Dedifferentiated amniotic fluid mesenchymal stem cell (primary cell): ENCODE results near the gene PITX2.
"Not testable (repeated sequence)": the region's sequence is repeated elsewhere in the genome, so short reads cannot be mapped to it uniquely, and the experiment has no call there.

Experiments used
- DNase-seq: peaks from one replicate; pipeline ENCODE4 v3.0.0-alpha.2; 2016; ENCODE audit errors: extremely low spot score

Gene PITX2

GRCh38 chr4:110611968-110612447, 10.9 kb downstream of the PITX2 start:
- no peak for DNase-seq

- DNase-seq: no peak
Measured at GRCh38 chr4:110610940-110611831, 11.7 kb downstream of the PITX2 start.

- no peak for DNase-seq
Measured at GRCh38 chr4:110610620-110610939, 12.3 kb downstream of the PITX2 start.

DNA sequence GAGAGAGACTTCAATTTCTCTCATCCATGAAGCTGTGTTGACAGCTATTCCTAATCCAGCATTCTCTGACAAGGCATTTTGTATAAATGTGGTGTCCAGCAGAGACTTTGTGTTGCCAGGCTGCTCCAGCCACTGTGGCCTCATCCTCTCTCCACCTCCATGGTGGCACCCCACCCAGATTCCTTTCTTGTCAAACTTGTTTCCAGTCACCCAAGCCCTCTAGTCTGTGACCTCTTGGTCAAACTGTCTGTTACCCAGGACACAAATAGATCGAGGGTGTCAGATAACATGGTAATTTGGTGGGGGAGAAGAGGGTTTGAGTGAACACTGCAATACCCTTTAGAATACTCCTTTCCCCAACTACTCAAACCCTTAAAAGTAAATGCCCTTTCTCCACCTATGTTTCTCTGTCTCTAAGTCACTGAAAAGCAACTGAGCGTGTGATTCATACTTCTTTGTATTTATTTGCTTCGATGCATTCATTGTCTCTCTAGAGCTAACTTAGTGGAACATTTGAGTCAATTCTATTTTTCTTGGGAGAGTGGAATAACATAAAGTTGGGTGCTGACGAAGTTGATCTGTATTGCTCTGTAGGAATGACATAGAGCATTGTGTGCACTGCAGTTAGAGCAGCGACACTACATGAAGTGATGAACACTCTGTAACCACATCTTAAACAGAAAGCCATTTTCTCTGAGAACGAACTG, 13.7 kb downstream of the PITX2 start:
- DNase-seq: no peak

GRCh38 chr4:110605077-110605476, 17.8 kb downstream of the PITX2 start:
- DNase-seq: no peak

DNA sequence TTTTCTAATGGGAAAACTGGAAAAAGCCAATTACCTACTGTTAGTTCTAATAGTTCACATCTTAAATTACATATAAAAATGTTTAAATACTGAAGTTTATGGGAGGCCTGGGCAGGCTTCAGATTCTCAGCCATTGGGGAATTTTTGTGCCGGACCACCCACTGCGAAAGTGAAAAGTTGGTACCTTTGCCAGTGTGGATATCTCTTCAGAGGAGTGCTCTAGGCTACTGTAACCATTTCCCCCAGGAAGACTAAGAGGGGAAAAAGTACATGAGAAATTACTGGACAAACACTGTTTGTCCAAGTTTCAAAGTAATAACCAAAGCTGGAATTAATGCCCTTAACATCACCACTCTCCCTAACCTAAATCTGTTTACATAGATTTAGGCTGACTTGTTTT, 20.8 kb downstream of the PITX2 start:
- DNase-seq: no peak

GRCh38 chr4:110597582-110597981, 25.3 kb downstream of the PITX2 start:
- no peak for DNase-seq

- DNase-seq: no peak
Measured at GRCh38 chr4:110596431-110596830, 26.4 kb downstream of the PITX2 start.

DNA sequence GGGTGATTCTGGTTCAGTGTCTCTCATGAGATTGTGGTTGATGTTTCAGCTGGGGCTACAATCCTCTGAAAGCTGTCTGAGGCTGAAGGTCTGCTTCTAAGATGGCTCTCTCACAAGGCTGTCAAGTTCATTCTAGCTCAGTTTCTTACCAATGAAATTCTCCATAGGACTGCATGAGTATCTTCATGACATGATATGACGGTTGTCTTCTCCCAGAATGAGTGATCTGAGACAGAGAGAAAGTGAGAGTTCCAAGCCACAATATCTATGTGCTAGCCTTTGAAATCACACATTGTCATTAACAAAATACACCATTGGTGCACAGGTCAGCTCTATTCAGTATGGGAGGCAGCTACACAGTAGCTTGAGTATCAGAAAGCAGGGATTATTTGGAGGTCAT, 27.3 kb downstream of the PITX2 start:
- no peak for DNase-seq

DNA sequence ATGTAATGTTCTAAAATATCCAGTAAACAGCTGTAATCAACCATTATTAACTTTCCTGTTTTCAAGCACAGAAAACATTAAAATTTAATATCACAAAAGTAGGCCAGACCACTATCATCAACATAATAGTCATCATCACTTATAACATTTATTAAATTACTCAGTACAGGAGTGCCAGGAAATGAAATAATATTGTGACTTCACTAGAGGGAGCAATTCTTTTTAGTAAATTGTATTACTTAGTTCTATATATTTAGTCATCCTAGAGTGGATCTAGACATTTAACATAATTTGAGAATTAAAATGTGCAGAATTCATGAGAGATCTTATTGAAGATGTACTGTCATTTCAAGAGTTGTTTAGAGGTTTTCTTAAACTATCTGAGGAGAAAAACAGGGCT, 33.6 kb downstream of the PITX2 start:
- peak; percentile 17 for DNase-seq

DNA sequence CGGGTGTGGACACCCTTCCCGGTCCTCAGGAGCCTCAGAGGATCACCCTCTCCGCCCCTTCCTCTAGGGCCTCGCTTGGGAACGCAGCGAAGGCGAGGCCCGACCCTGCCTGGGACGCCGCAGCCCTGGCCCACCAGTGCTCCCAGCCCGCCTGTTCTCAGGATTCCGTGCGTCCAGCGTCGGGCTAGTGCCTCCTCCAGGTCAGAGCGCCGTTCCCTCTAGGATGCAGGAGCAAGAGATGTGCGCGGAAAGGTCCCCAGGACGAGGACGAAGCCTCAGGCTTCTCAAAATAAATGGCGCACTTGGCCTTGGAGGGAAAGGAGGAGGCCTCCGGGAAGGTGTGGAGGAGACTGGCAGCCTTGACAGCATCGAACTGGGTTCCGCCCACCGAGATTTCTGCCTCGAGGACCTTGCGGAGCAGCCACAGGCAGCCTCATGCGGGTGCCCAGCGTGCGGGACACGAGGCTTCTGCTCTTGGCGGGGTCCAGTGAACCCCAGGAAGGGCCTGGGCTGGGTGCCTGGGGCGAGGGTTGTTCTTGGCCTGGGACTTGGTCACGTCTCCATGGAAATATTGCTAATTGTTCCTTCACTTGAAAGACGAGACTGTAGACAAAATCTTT, 35.1 kb downstream of the PITX2 start:
- DNase-seq: no peak

DNA sequence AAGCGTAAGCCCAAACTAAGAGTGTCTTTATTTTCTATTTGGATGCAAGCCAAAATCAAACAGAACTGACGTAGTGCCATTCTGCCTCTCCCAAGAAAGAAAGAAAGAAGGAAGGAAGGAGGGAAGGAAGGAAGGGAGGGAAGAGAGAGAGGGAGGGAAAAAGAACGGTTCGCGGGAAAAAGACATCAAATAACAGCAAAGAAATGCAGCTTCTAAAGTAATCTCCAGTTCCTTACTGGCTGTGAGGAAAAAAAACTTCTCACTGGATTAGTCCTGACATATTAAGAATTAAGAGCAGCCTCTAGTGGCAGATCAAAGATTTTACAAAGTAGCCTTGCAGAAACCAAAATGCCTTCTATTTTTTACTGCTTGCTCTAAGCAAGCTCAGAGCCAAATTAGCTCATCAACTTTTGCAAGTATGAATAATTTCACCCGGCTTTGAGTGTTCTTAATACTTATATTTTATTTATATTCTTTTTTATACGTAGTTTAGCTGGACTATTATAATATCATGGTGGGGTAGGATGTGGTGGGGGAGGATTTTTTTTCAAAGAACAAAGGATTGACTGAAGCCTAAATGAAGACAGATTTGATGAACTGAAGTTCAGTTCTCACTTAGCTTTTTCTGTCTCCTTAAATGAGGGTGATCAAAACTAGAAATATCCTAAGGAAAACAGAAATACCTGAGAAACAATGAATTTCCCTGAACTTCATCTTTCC, 36.6 kb downstream of the PITX2 start:
- DNase-seq: peak; percentile 65

GRCh38 chr4:110576696-110577095, 46.2 kb downstream of the PITX2 start:
- DNase-seq: not testable (repeated sequence)
